K562 (cell line): ENCODE results near the gene PAQR4. TPM values are rescaled to one million over a fixed set of nuclear protein-coding genes. Genes with fewer than 3 reads are reported as not detected.

Experiments
- CREM ChIP-seq: IDR thresholded peaks from 2 replicates; pipeline ENCODE4 v1.6.1; 2014; ENCODE audit warnings: antibody characterized with exemption, low read depth
- CXXC5 ChIP-seq: fragments of 250-450 bp; sonication (Bioruptor Pico); IDR thresholded peaks from 2 replicates; pipeline ENCODE4 v1.8.0; 2022; ENCODE audit warnings: inconsistent platforms, mild to moderate bottlenecking, moderate library complexity
- GATAD2B ChIP-seq: fragments of 450-650 bp; IDR thresholded peaks from 2 replicates; pipeline ENCODE4 v1.6.1; 2017; ENCODE audit warnings: mild to moderate bottlenecking, borderline replicate concordance
- MAZ ChIP-seq, 2 experiments: fragments of 450-650 bp in 1 of 2; sonication (generic) in 1 of 2; formaldehyde crosslinking; IDR thresholded peaks in 1 of 2; conservative IDR thresholded peaks in 1 of 2; 2 replicates each; pipeline versions ENCODE4 v1.4.0 to v1.5.0; 2020; ENCODE audit warnings: mild to moderate bottlenecking in 1 of 2, missing genetic modification reagents in 1 of 2
- NBN ChIP-seq: fragments of 450-650 bp; IDR thresholded peaks from 2 replicates; pipeline ENCODE4 v1.6.1; 2016; ENCODE audit warnings: low read depth, mild to moderate bottlenecking
- NRF1 ChIP-seq, 2 experiments: fragments of 450-650 bp; IDR thresholded peaks in 1 of 2; conservative IDR thresholded peaks in 1 of 2; 2 replicates each; pipeline ENCODE4 v1.6.1; 2014; ENCODE audit warnings: mild to moderate bottlenecking in 2 of 2
- OTX1 ChIP-seq: fragments of 450-650 bp; formaldehyde crosslinking; IDR thresholded peaks from 2 replicates; pipeline ENCODE4 v1.4.0; 2022; ENCODE audit warnings: mild to moderate bottlenecking
- POLR2A ChIP-seq: fragments of 450-650 bp; conservative IDR thresholded peaks from 2 replicates; pipeline ENCODE4 v1.6.1; 2016
- SNRNP70 ChIP-seq: fragments of 200-400 bp; formaldehyde crosslinking; optimal IDR thresholded peaks from 2 replicates; pipeline ENCODE3; 2017; ENCODE audit warnings: low read depth, low read length
- ZBTB1 ChIP-seq: sonication (generic); formaldehyde crosslinking; IDR thresholded peaks from 2 replicates; pipeline ENCODE4 v1.8.1; 2023; ENCODE audit warnings: missing genetic modification reagents, low read depth, mild to moderate bottlenecking, borderline replicate concordance
- ZNF707 ChIP-seq: fragments of 250-450 bp; sonication (Bioruptor Pico); conservative IDR thresholded peaks from 2 replicates; pipeline ENCODE4 v1.8.0; 2022; ENCODE audit warnings: inconsistent platforms, mild to moderate bottlenecking, moderate library complexity
- ZNF780A ChIP-seq: fragments of 250-450 bp; sonication (Bioruptor Pico); IDR thresholded peaks from 2 replicates; pipeline ENCODE4 v1.5.0; 2021; ENCODE audit warnings: mild to moderate bottlenecking
- polyA plus RNA-seq, 8 experiments: library from polyadenylated mRNA; depleted of rRNA in 4 of 8; stranded (reverse) in 5 of 8; unstranded in 3 of 8; fragments of >200 nt; fragmentation: Nextera tagmentation in 2 of 8; fragmentation: Illumina TruSeq in 1 of 8; extraction: Ambion mirVana in 2 of 8; extraction: Trizol in 1 of 8; gene quantifications; 2 replicates each; pipeline versions ENCODE4 v1.2.1 to v1.2.3, GENCODE V29; 2011 to 2014; ENCODE audit warnings: inconsistent platforms in 1 of 8, missing spikeins in 1 of 8
- total RNA-seq, 7 experiments: library from RNA; depleted of rRNA in 6 of 7; stranded (reverse); fragments of >200 nt in 6 of 7; fragmentation: Illumina TruSeq in 2 of 7; extraction: Trizol in 2 of 7; gene quantifications; 2 replicates each; pipeline versions ENCODE4 v1.2.1 to v1.2.3, GENCODE V29; 2011 to 2021; ENCODE audit warnings: low replicate concordance in 1 of 7
- TF ChIP-seq, protein P1 (sequence below), 2 experiments: fragments of 450-650 bp; formaldehyde crosslinking in 1 of 2; IDR thresholded peaks; 2 replicates each; pipeline versions ENCODE4 v1.4.0 to v1.6.1; 2014 to 2020; ENCODE audit warnings: mild to moderate bottlenecking in 2 of 2, borderline replicate concordance in 1 of 2, low read depth in 1 of 2
- TF ChIP-seq, protein P2 (sequence below): sonication (generic); formaldehyde crosslinking; IDR thresholded peaks from 2 replicates; pipeline ENCODE4 v1.8.0; 2022; ENCODE audit warnings: missing genetic modification reagents, mild to moderate bottlenecking, moderate library complexity, borderline replicate concordance
- TF ChIP-seq, protein P3 (sequence below): fragments of 150-350 bp; conservative IDR thresholded peaks from 2 replicates; pipeline ENCODE4 v1.6.1; 2014; ENCODE audit warnings: low read length

Gene PAQR4
- total and polyA plus RNA-seq, 9 of the 15 experiments (the other 6 are each of a cell fraction or from before 2014, with no cell fraction given), result 0.62 to 40.4 (median 19.5) TPM

DNA sequence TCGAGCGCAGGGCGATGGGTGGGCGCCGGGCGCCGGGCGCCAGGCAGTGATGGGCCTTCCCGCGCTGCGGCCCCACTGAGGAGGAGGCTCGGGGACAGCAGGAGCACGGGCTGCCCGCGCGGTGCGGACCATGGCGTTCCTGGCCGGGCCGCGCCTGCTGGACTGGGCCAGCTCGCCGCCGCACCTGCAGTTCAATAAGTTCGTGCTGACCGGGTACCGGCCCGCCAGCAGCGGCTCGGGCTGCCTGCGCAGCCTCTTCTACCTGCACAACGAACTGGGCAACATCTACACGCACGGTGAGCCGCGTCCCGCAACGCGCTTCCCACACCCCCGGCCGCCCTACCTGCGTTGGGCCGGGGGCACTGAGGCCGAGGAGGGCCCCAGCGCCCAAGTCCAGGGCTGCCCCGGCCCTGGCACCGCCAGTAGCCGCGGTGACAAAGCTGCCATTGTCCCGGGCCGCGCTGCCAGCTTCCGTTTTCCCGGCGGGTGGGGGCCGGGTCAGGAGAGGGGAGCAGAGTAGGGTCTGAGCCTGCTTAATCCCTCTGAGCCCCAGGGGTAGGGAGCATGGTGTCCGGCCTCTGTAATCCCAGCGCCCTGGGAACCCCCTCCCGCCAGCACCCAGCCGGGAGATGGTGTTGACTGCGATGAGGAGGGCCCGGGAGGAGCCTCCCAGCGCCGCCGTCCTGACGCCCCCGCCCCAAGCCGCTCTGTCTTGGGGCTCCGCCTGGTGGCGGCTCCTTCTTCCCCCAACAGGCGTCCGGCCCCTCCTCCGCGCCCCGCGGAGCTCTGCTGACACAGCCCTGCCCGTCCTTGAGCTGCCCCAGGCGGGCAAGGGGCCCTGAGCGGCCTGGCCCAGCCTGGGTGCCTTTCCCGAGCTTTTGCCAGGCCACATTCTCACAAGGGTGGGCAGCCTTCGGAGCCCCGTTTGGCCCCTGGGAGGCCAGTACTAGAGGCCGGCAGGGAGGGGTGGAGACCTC, 685 bp downstream of the PAQR4 start (continued):
- TF ChIP-seq, protein P1, sequence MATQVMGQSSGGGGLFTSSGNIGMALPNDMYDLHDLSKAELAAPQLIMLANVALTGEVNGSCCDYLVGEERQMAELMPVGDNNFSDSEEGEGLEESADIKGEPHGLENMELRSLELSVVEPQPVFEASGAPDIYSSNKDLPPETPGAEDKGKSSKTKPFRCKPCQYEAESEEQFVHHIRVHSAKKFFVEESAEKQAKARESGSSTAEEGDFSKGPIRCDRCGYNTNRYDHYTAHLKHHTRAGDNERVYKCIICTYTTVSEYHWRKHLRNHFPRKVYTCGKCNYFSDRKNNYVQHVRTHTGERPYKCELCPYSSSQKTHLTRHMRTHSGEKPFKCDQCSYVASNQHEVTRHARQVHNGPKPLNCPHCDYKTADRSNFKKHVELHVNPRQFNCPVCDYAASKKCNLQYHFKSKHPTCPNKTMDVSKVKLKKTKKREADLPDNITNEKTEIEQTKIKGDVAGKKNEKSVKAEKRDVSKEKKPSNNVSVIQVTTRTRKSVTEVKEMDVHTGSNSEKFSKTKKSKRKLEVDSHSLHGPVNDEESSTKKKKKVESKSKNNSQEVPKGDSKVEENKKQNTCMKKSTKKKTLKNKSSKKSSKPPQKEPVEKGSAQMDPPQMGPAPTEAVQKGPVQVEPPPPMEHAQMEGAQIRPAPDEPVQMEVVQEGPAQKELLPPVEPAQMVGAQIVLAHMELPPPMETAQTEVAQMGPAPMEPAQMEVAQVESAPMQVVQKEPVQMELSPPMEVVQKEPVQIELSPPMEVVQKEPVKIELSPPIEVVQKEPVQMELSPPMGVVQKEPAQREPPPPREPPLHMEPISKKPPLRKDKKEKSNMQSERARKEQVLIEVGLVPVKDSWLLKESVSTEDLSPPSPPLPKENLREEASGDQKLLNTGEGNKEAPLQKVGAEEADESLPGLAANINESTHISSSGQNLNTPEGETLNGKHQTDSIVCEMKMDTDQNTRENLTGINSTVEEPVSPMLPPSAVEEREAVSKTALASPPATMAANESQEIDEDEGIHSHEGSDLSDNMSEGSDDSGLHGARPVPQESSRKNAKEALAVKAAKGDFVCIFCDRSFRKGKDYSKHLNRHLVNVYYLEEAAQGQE (IDR thresholded peaks at IDR 0.05; ENCODE audit: borderline replicate concordance), result peak; percentile 73; the same call in 1 of the 2 replicates
- TF ChIP-seq, protein P1 (CRISPR knock-in tag; IDR thresholded peaks at IDR 0.05; ENCODE audit: low read depth), result peak; percentile 58
- TF ChIP-seq ZBTB1 (CRISPR knock-in tag) (0 out of 2 replicates have a peak, but pooled peaks have one; percentile 42), CXXC5 (CRISPR knock-in tag) (peak; percentile 86), ZNF780A (no peak), MAZ (CRISPR knock-in tag; conservative IDR thresholded peaks at IDR 0.05 in 1 of 2, IDR thresholded peaks at IDR 0.05 in 1 of 2) (peak; percentile 90 to 97), ZNF707 (CRISPR knock-in tag) (no peak), SNRNP70 (peak; percentile 67), POLR2A (peak; percentile 59), NRF1 (conservative IDR thresholded peaks at IDR 0.05 in 1 of 2, IDR thresholded peaks at IDR 0.05 in 1 of 2) (peak; percentile 56 to 68), NBN (0 out of 2 replicates have a peak, but pooled peaks have one; percentile 27), CREM (peak; percentile 46), OTX1 (CRISPR knock-in tag) (0 out of 2 replicates have a peak, but pooled peaks have one; percentile 22), GATAD2B (peak; percentile 25; the same call in 1 of the 2 replicates)
- TF ChIP-seq, protein P2, sequence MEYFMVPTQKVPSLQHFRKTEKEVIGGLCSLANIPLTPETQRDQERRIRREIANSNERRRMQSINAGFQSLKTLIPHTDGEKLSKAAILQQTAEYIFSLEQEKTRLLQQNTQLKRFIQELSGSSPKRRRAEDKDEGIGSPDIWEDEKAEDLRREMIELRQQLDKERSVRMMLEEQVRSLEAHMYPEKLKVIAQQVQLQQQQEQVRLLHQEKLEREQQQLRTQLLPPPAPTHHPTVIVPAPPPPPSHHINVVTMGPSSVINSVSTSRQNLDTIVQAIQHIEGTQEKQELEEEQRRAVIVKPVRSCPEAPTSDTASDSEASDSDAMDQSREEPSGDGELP (CRISPR knock-in tag), result peak; percentile 58; the same call in 1 of the 2 replicates
- TF ChIP-seq, protein P3, sequence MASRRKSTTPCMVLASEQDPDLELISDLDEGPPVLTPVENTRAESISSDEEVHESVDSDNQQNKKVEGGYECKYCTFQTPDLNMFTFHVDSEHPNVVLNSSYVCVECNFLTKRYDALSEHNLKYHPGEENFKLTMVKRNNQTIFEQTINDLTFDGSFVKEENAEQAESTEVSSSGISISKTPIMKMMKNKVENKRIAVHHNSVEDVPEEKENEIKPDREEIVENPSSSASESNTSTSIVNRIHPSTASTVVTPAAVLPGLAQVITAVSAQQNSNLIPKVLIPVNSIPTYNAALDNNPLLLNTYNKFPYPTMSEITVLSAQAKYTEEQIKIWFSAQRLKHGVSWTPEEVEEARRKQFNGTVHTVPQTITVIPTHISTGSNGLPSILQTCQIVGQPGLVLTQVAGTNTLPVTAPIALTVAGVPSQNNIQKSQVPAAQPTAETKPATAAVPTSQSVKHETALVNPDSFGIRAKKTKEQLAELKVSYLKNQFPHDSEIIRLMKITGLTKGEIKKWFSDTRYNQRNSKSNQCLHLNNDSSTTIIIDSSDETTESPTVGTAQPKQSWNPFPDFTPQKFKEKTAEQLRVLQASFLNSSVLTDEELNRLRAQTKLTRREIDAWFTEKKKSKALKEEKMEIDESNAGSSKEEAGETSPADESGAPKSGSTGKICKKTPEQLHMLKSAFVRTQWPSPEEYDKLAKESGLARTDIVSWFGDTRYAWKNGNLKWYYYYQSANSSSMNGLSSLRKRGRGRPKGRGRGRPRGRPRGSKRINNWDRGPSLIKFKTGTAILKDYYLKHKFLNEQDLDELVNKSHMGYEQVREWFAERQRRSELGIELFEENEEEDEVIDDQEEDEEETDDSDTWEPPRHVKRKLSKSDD, result no peak
